Left lobe of liver (tissue), 2 donors: ENCODE data around the gene CD63. TPM values are rescaled to one million over a fixed set of nuclear protein-coding genes. Genes with fewer than 3 reads are reported as not detected.

Source experiments
- ATAC-seq: fragments of 200-7000 bp; cut with Tn5 transposase; one replicate; pipeline ENCODE4 v1.9.1; 2020; ENCODE audit warnings: mild to moderate bottlenecking, moderate library complexity
- DNase-seq: peaks from one replicate; pipeline ENCODE4 v3.0.0-alpha.2; 2020; ENCODE audit warnings: low spot score
- total RNA-seq: library from RNA; stranded (reverse); gene quantifications from one replicate; pipeline ENCODE4 v1.2.1, GENCODE V29; 2021
- donor health status: DM: no; HTN: no; CAD: no; lungs with moderate emphysema.
- donor health status: DM: no; HTN: yes; CAD: no.

CD63 gene
- total RNA-seq, 1 donor from 2014 or later = 203 TPM

DNA sequence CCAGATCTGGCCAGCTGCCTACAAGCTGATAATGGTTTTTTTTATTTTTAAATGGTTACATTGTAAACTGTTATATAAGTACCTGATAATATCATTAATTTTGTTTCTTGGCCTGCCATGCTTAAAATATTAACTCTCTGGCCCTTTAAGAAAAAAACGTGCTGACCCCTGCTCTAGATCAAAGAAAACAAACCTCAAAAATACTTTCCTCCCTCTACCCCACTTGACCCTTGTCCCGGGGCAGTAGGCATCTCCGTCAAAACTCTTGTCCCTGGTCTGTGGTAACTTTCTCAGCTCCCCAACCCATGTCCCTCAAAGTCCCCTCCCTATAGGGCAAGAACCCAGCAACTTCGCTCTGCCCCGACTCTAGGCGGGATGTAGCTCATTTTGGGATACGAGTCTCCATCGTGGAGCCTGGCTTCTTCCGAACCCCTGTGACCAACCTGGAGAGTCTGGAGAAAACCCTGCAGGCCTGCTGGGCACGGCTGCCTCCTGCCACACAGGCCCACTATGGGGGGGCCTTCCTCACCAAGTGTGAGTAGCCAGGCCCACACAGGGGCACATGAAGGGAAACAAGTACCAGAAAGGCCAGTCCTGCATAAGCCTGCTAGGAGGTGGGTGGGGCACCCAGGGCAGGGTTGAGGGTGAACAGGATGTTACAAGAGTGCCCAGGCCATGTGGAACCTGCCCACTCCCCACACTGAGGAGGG lies 5.1 kb downstream of the CD63 start:
- ATAC-seq = no peak
- no peak for DNase-seq

DNA sequence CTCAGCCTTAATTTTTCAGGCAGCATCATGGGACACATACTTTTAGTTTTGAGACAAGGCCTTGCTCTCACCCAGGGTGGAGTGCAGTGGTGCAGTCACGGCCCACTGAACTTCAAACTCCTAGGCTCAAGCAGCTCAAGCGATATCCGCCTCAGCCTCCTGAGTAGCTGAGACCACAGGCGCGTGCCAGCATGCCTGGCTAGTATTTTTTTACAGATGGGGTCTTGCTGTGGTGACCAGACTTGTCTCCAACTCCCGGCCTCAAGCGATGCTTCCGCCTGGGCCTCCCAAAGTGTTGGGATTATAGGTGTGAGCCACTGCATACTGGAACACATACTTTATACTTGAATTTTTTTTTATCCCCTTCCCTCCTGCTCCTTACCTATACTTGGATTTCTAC lies 5.9 kb downstream of the CD63 start:
- DNase-seq = no peak
- no peak for ATAC-seq

DNA sequence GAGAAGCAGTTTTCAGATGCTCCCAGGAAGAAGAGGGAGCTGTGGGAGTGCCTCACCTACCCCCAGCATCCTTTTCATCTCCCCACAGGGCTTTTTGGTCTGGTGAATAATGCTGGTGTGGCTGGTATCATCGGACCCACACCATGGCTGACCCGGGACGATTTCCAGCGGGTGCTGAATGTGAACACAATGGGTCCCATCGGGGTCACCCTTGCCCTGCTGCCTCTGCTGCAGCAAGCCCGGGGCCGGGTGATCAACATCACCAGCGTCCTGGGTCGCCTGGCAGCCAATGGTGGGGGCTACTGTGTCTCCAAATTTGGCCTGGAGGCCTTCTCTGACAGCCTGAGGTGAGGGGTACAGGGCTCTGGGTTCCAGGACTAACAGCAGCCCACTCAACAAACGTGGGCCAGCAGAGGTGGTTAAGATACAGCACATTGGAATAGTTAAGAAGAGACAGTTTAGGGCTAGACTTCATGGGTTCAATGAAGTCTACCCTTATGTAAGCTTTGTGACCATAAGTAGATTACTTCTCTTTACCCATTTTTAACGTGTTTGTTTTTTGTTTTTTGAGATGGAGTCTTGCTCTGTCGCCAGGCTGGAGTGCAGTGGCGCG lies 7.1 kb downstream of the CD63 start:
- ATAC-seq (no peak), DNase-seq (no peak)

DNA sequence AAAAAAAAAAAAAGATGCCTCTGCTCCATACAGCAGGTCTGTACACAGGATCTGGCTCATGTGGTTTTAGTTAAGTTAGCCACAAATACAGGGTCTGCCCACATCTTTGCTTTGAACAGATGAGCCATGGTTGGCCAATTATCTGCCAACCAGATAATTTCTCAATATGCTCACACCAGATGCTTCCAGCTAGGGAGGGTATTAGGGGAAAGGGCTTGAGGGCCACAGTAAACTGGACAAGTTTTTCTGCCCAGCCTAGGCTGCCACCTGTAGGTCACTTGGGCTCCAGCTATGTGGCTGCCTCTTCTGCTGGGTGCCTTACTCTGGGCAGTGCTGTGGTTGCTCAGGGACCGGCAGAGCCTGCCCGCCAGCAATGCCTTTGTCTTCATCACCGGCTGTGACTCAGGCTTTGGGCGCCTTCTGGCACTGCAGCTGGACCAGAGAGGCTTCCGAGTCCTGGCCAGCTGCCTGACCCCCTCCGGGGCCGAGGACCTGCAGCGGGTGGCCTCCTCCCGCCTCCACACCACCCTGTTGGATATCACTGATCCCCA lies 7.8 kb downstream of the CD63 start:
- ATAC-seq = peak; percentile 71
- peak; percentile 80 for DNase-seq

DNA sequence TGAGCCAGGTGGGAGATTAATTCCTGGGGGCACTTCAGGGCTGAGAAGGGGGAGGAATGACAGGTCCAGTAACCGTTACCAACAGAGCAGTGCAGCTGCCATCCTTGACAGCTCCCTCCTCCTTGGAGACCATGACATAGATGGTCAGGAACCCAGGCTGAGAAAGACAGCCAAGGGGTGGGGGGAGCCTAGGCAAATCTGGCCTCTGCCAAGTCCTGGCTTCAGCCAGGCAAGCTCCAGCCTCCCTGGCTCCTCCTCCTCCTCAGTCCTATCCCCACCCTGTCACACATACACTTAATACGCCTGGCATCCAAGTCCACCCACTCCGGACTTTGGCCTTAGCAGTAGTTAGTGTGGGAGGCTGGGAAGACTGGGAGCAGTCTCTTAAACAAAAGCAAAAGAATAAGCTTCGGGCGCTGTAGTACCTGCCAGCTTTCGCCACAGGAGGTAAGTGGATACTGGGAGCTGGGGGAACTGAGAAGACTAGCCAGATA lies 8.7 kb downstream of the CD63 start, which contains the start of gene RDH5:
RDH5 (plus strand) TSS at position 323 of the 494 bp plus-strand sequence. CDS start 792 bp downstream, outside the sequence.
- peak; percentile 91 for DNase-seq
- peak; percentile 69 for ATAC-seq

DNA sequence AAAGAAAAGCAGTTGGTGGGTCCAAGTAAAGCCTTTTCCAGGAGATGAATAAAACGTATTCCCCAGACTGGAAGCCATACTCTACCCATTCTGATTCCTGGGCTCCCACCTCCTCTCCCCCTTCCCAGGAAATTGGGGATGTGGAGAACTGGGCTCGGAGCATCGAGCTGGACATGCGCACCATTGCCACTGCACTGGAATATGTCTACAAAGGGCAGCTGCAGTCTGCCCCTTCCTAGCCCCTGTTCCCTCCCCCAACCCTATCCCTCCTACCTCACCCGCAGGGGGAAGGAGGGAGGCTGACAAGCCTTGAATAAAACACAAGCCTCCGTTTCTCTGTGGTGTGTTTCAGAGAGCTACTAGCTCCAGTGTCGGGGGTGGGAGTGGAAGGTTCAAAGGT lies 9.4 kb downstream of the CD63 start:
- DNase-seq = no peak
- no peak for ATAC-seq

DNA sequence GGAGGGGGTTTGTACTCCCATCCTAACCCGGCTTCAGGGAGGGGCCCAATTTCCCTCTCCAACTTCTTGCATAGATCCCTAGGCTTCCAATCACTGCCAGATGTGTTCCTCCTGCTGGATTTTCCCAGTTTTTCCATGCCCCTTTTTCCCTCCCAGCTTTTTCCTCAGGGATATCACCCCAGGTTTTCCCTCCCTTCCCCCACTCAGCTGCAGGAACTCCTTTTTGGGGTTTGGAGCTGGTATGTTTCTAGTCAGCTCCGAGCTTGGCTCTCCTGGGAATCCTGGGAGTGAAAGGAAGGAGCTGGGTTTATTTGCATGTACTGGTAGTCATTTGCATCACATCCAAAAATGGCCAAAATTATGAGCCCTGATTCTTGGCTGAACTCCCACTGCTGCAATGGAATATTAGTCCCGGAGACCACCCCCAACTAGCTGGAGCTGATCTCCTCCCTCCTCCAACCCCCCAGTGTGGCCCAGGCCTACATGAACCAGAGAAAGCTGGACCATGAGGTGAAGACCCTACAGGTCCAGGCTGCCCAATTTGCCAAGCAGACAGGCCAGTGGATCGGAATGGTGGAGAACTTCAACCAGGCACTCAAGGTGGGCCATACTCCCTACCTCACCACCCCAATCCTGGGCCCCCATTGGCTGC lies 10.1 kb downstream of the CD63 start:
- ATAC-seq (no peak), DNase-seq (no peak)

DNA sequence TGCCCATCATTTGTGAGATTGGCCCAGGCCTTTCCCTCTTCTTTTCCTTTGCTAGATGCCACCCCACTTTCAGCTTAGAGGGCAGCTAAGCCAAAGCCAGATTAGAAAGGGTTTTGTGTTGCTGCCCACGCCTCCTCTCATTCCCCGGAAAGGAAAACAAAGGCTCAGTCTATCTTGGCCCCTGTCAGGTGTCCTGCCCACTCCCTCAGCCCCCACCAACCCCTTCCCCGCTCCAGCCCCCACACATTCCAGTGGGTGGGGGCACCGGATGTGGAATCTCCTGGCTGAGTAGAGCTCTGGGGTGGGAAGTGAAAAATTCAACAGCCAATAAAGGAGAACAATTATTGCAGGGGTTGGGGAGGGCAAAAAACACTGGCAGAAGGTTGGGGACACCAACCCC lies 10.8 kb downstream of the CD63 start:
- no peak for ATAC-seq

DNA sequence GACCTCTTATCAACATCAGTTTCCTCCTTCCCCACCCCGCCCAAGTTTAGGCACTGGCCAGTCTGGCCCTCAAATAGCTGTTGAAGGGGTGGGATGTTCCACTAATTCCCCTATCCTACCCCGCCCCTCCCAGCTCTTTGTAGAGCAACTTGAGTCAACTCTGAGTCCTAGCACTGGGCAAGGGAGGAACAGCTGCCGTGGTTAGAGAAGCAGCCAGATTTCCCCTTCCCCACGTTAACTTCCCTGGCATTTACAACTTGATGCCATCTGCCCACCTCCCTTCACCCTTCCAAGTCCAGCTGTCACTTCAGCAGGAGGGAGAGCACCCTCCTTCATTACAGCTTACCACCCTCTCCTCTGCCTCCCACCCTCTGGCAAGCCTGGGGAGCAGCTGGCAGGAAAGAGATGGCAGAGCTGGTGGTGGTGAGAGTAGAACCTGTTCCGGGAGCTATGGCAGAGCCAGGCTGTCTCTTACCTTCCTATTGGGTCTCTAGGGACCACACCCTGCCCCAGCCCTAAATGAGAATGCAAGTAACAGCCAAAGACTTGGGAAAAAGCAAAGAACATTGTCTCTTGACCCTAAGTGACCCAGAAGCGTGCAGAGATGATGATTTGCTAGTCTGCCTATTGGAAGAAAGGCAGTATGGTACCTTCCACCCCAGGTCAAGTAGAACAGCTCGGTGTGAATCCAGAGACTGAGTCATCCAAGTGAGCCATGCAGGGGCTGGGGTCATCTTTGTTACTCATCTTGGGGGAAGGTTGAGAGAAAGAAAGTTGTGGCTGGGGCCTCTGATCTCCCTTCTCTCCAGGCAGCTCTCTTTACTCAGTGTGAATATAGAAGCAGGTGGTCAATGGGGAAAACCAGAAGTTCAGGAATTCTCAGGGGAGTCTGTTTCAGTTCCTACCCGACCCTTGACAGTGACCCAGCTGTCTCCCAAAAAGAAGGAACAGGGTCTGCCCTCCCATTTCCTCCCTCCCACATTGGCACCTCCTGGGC lies 11.5 kb downstream of the CD63 start:
- no peak for ATAC-seq
- DNase-seq = no peak

More for the DNA sequence above, 10.8 kb downstream of the CD63 start:
- DNase-seq = no peak

DNA sequence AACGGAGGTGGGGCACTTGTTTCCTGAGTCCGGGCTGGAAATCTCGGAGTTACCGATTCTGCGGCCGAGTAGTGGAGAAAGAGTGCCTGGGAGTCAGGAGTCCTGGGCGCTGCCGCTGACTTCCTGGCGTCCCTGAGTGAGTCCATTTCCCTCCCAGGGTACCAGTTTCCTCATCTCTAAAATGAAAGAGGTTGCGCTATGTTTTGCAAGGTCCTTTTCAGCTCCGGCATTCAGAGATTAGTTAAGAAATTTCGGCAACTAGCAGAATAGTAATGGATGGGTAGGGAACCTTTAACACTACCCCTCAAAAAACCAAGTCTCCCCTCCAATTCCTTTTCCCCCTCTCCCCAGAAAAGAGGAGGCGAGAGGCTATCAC lies 12.2 kb downstream of the CD63 start:
- no peak for DNase-seq
- ATAC-seq = no peak

DNA sequence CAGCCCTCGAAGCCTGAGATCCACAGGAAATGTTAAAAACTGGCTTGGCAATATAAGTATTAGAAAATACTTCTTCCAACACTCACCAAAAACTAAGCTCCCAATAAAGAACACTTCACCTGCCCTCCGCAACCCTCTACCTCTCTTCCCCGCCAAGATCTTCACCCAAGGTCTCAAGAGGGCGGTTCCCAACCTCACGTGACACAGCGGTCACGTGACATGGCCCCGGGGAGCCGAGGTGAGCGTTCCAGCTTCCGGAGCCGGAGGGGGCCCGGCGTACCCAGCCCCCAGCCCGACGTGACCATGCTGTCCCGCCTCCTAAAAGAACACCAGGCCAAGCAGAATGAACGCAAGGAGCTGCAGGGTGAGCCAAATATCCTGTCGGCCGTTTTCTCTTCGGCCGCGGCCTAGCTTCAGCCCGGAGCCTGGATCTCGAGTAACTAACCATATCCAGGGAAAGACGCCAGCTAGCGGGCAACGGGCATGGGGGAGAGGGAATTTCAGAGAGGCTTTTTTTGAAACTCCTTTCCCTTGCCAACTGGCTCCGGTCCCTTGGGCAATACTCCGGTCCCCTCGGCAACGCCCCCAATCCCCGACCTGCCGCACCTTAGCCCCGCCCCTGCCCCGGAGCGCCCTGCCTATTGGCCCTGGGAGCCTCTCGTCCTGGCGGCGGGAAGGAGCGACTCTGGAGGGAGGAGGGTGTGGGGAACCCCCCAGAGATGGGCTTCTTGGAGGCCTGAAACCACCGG lies 12.8 kb downstream of the CD63 start, which contains the start of gene BLOC1S1:
BLOC1S1 (plus strand) TSS at position 214 of the 749 bp plus-strand sequence; CDS start at position 220, 6 bp downstream.
- peak; percentile 68 for ATAC-seq
- DNase-seq = peak; percentile 95

DNA sequence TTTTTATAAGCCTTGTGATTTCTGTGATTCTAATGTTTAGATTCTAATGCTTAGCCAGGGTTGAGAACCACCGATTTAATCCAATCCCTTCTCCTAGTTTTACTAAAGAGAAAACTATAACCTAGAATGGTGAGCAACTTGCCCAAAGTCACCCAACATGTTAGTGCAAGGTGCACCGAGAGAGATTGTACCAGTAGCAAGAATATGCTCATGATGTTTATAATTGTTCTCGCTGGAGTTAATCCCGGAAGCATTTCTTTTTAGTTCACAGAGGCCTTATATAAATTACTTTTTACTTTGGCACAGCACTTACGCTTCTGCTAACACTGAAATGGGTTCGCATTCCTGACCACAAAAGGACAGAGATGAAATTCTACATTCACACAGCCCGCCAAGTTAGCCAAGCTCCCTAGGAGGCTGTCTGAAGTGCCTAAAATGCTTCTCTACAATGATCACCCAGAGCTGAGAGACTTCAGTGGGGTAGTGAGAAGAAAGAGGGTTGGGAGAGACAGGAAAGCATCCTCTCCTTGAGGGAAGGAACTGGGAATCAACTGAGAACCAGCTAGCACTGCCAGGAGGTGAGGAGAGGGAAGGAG lies 13.5 kb downstream of the CD63 start:
- ATAC-seq (no peak), DNase-seq (no peak)

DNA sequence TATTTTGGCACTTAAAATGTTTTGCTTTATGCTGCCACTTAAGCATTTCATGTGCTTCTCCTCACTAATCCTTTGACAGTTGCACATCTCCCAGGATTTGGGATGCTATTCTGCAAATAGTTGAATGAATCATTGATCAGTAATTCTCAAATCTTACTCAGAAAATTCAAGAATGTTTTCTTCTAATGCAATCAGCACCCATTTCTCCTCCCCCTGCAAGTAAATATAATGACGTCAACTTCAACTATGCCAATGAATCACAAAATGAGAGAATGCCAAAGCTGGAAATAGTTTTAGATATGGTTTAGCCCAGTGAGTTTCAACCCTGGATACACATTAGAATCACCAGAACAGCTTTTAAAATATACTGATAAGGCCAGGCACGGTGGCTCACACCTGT lies 15.1 kb downstream of the CD63 start:
- ATAC-seq = no peak
- no peak for DNase-seq

DNA sequence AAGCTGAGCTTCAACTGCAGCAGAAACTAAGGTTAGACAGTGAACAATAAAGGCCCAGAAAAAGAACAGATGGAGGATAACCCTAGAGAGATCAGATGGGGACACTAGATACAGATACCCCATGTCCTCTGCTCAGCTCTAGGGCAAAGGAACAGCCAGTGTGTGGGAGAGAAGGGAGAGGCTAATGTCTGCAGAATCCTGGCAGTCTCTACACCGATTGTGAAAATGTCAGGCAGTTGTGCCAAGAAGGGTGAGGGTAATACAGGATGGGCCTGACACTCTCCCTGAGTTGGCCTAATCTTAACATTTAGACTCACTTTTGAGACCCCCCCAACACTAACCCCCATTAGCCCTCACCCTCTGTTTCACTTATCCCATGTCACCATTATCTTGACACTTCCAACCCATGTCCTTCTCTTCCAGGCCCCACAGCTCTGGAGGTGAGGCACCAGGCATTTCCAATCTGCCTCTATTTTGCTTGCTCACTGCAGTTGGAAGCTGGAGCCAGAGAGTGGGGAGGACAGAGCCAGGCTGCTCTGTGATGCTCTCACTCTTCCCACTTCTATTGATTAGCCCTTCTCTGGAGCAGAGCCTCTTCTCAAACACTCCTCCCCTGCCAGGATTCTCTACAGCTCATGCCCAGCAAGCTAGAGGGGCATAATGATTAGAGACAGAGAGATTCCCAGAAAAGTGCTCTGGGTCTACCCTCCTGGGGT lies 16.0 kb downstream of the CD63 start:
- DNase-seq (peak; percentile 71), ATAC-seq (peak; percentile 68)

DNA sequence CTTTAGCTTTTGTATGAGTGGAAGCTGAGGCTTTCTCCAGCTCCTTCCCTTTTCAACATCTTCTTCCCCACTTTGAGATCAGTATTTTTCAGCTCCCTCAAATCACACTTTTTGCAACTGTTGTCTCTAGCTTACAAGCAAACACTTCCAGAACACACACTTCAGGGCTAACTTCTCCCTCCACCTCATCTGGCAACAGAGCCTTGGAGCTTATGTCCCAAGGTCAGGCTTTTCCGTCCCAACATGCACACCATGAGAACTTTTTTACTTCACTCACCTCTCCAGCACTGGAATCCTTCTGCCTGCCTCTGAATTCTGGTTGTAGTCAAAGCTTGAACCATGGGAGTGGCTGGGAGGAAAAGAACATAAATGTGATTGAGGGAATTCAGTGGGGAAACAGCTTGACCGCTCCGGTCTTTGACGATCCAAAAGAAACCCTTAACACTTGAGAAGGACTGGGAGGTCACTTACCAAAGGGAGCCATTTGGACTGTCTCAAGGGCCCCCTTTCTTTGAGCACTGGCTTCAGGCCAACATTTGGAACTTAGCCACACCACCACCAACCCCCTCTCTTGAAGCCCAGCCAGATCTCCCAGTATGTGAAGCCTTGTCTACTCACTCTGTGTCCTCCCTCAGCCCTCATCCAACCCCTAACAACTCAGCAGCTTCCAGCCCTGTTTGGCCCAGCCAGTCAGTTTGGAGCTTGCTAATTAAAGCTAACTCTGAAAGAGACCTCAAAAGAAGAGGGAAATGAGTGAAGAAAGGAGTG lies 16.8 kb downstream of the CD63 start:
- DNase-seq (no peak), ATAC-seq (no peak)

DNA sequence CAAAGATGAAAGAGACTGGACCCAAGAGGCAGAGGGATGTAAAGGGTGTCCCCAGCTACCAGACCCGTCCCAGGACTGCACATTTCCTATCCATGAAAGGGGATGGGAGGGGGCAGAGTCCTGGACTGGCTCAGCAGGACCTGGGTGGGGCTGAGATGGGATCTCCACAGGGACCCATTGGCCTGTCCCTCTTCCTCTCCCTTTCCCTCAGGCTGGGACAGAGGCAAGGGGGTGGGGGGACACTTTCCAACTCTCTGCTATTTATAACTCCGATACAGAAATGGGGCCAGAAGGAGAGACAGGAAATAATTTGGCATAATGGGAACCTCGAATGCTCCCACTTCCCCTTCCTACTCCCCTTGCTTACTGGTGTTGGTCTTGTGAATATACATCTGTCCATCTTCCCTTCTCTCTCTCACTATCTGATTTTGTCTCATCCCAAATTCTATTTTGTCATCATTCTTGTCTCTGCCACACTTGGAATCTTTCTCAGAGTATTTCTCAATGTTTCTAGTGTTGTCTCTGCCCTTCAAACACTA lies 20.0 kb downstream of the CD63 start:
- DNase-seq (no peak), ATAC-seq (no peak)
